HG03039 (cell line): ENCODE results near the gene ABTB2.
"Not testable (repeated sequence)": the region's sequence is repeated elsewhere in the genome, so short reads cannot be mapped to it uniquely, and the experiment has no call there.

Experiments used
- ATAC-seq: cut with Tn5 transposase; IDR thresholded peaks from one replicate; pipeline ENCODE4 v1.9.1; 2021; ENCODE audit warnings: mild to moderate bottlenecking, moderate library complexity; ENCODE audit not compliant: unreplicated experiment

ABTB2 gene

GRCh38 chr11:34219279-34219678, 138.5 kb downstream of the ABTB2 start:
- ATAC-seq = no peak

- ATAC-seq = not testable (repeated sequence)
Measured at GRCh38 chr11:34218756-34219155, 139.1 kb downstream of the ABTB2 start.

- no peak for ATAC-seq
Measured at GRCh38 chr11:34218067-34218466, 139.7 kb downstream of the ABTB2 start.

- no peak for ATAC-seq
Measured at GRCh38 chr11:34216706-34217105, 141.1 kb downstream of the ABTB2 start.

- ATAC-seq = no peak
Measured at GRCh38 chr11:34215806-34216453, 141.9 kb downstream of the ABTB2 start.

- no peak for ATAC-seq
Measured at GRCh38 chr11:34214961-34215805, 142.6 kb downstream of the ABTB2 start.

- no peak for ATAC-seq
Measured at GRCh38 chr11:34213366-34213765, 144.4 kb downstream of the ABTB2 start.

GRCh38 chr11:34212566-34212965, 145.2 kb downstream of the ABTB2 start:
- no peak for ATAC-seq

GRCh38 chr11:34209809-34210208, 148.0 kb downstream of the ABTB2 start:
- ATAC-seq = no peak

GRCh38 chr11:34208266-34209135, 149.3 kb downstream of the ABTB2 start:
- no peak for ATAC-seq

- no peak for ATAC-seq
Measured at GRCh38 chr11:34207487-34208180, 150.2 kb downstream of the ABTB2 start.

GRCh38 chr11:34206407-34207300, 151.2 kb downstream of the ABTB2 start:
- no peak for ATAC-seq

- ATAC-seq = no peak
Measured at GRCh38 chr11:34205326-34206035, 152.3 kb downstream of the ABTB2 start.

GRCh38 chr11:34204396-34205279, 153.2 kb downstream of the ABTB2 start:
- no peak for ATAC-seq

GRCh38 chr11:34203377-34203871, 154.4 kb downstream of the ABTB2 start:
- ATAC-seq = no peak

- no peak for ATAC-seq
Measured at GRCh38 chr11:34201129-34201528, 156.7 kb downstream of the ABTB2 start.

- no peak for ATAC-seq
Measured at GRCh38 chr11:34199525-34199924, 158.3 kb downstream of the ABTB2 start.

- no peak for ATAC-seq
Measured at GRCh38 chr11:34198523-34198922, 159.3 kb downstream of the ABTB2 start.
